Caki2 (cell line): ENCODE measurements around the gene EHBP1. TPM values are rescaled to one million over a fixed set of nuclear protein-coding genes. Genes with fewer than 3 reads are reported as not detected.

ENCODE experiments used
- DNase-seq: peaks from one replicate; pipeline ENCODE4 v3.0.0-alpha.2; 2015; ENCODE audit warnings: low read depth
- in situ Hi-C: cut with HindIII; loops from 2 replicates; pipeline ENCODE4 v1.10.0; 2016; ENCODE audit warnings: low sequenced_read_pairs, low pct_unique_long_range_greater_than_20kb, mixed read lengths
- total RNA-seq: library from RNA; depleted of rRNA; stranded (reverse); fragments of >200 nt; shearing (Covaris generic); gene quantifications from 2 replicates; pipeline ENCODE4 v1.2.3, GENCODE V29; 2014; ENCODE audit warnings: low replicate concordance

Gene EHBP1
- total RNA-seq, 1 experiment from 2014 or later: 31.6 TPM

DNA sequence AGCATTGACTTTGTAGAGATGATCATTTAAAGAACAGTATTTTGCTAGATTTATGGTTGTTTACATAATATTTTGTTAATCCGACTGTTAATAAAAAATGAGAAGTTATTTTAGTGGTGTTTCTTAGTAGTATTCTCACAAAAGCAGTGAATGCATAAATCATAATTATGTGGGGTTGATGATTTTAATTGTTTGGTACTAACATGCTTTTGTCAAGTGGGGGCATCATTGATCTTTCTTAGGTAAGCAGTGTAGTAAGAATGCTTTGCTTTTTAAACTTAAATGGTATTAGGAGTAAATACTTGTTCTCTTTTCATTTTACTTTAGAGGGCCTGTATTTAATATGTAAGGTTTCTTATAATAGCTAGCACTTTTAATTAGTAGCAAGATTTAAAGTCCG is 235.9 kb downstream of the EHBP1 start:
- DNase-seq: no peak
- in situ Hi-C loops: no loop called here

DNA sequence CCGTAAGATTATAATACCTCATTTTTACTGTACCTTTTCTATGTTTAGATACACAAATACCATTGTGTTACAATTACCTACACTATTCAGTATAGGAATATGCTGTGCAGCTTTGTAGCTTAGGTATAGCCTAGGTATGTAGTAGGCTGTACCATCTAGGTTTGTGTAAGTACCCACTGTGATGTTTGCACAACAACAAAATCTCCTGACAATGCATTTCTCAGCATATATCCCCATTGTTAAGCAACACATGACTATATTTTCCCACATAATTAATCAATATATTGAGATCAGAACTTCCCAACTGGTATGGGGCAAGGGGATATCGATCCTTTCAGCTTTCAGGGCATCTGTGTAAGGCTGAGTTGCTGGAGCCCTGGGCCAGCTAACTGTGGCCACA is 238.8 kb downstream of the EHBP1 start:
- in situ Hi-C loops: no loop called here
- no peak for DNase-seq

DNA sequence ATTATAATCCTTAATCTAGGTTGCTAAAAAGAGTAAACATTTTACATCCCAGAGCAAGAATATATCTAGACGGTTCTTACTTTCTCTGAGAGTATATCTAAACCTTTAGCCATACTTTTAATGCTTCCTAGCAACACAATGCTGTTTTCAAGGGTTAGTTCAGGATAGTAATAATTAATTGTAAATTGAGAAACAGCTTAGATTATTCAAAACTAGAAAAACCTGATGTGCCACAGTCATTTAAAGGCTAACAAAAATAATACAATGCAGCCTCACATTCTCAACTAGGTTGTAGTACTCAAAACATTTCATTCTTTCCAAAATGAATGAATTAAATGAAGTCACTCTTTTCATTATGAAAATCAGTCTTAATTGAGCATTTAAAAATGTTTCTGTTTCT is 241.9 kb downstream of the EHBP1 start:
- in situ Hi-C loops: no loop called here
- DNase-seq: no peak

- no peak for DNase-seq
- in situ Hi-C loops: no loop called here
Measured at GRCh38 chr2:62956651-62957050, 251.1 kb downstream of the EHBP1 start.

DNA sequence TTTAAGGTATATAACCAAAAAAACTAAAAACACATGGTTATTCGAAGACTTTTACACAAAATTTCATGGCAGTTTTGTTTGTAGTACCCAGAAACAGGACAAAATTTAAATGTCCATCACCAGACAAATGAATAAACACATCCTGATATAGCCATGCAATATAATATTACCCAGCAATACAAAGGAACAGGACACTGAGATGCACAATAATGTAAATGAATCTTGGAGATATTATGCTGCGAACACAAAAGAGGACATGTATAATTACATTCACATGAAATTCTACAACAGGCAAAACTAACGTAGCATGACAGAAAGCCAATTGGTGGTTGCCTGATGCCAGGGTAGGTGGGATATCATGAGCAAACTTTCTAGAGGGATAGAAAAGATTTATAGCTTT is 252.7 kb downstream of the EHBP1 start:
- in situ Hi-C loops: no loop called here
- DNase-seq: no peak

GRCh38 chr2:62964050-62964449 is 258.5 kb downstream of the EHBP1 start:
- in situ Hi-C loops: no loop called here

GRCh38 chr2:62964671-62965070 is 259.2 kb downstream of the EHBP1 start:
- no peak for DNase-seq
- in situ Hi-C loops: no loop called here

More at GRCh38 chr2:62964050-62964449, 258.5 kb downstream of the EHBP1 start:
- DNase-seq: no peak

DNA sequence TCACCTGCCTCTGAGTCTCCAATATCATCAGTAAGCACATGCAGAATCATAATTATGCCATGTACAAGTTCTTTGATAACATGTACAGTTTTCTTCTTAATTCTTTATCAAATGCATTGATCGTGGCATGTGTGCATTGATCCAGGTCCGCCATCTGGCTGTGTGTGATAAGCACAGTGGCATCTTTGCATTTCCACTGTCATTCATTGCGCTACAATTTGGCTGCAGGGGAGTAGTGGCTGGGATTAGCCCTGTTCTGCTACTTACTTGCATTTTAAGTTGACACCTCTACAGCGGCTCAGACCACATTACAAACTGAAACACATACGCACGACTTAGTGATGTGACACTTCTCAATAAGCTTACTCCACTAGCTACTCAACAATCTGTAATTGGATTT is 261.5 kb downstream of the EHBP1 start:
- in situ Hi-C loops: no loop called here
- no peak for DNase-seq

DNA sequence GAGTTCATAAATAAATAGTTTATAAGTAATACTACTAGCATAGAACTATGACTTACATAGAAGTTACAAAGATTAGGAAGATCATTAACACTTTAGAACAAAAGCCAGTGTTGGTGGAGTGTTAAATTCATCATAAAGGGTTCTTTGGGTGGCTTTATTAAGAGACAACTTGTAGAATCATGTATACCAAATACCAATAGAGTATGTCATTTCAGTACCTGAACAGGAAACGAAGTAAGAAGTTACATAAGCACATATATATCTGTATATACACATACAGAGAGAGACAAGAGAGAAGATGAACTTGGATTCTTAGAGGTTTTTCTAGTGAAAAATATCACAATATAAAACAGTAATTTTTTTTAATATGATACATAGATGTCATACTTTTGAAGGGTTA is 262.7 kb downstream of the EHBP1 start:
- in situ Hi-C loops: no loop called here
- DNase-seq: no peak

GRCh38 chr2:62968668-62969067 is 263.2 kb downstream of the EHBP1 start:
- DNase-seq: no peak

GRCh38 chr2:62971936-62972335 is 266.4 kb downstream of the EHBP1 start:
- DNase-seq: no peak
- in situ Hi-C loops: no loop called here

More at GRCh38 chr2:62968668-62969067, 263.2 kb downstream of the EHBP1 start:
- in situ Hi-C loops: no loop called here

DNA sequence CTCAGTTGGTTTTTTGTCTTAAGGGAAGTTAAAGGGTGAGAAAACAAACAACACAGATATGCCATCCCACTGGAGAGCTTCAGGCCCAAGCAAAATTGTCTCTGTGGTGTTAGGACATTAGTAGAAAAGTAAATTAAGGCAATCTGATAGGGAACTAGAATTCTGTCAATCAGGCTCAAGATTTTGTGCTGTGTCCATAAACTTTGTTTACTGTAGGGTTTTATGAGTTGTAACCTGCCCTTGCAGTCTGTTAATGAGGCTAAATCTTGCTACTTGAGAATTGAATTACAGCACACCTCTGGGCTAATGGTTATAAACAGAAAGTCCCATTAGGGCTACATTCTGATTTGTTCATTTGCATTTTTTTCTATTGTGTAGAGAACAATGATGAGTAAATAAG is 267.1 kb downstream of the EHBP1 start:
- no peak for DNase-seq
- in situ Hi-C loops: no loop called here

- in situ Hi-C loops: no loop called here
- DNase-seq: no peak
Measured at GRCh38 chr2:62974999-62975398, 269.5 kb downstream of the EHBP1 start.

- no peak for DNase-seq
- in situ Hi-C loops: no loop called here
Measured at GRCh38 chr2:62991605-62992004, 286.1 kb downstream of the EHBP1 start.

DNA sequence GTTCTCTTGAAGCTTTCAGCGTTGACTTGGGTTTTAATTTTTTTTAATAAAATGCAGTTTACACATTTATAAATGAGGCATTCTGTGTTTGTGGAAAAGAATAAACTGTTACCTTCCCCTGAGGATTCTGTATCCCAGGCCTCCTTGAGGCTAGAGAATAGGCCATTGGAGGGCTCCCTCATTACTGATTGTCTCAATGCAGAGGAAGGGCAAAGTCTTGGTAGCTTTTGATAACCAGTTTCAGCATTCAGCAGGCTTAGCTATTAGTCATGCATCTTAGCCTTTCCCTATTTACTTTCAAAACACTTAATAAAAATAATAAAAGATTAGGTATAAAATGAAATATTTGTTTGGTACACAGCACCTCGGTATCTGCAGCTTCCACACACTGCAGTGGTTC is 287.0 kb downstream of the EHBP1 start:
- in situ Hi-C loops: no loop called here
- DNase-seq: no peak

- in situ Hi-C loops: no loop called here
Measured at GRCh38 chr2:62994206-62994605, 288.7 kb downstream of the EHBP1 start.

GRCh38 chr2:62996534-62997186 is 291.1 kb downstream of the EHBP1 start:
- in situ Hi-C loops: no loop called here
- DNase-seq: no peak

More at GRCh38 chr2:62994206-62994605, 288.7 kb downstream of the EHBP1 start:
- no peak for DNase-seq

- no peak for DNase-seq
- in situ Hi-C loops: no loop called here
Measured at GRCh38 chr2:62998949-62999348, 293.4 kb downstream of the EHBP1 start.

DNA sequence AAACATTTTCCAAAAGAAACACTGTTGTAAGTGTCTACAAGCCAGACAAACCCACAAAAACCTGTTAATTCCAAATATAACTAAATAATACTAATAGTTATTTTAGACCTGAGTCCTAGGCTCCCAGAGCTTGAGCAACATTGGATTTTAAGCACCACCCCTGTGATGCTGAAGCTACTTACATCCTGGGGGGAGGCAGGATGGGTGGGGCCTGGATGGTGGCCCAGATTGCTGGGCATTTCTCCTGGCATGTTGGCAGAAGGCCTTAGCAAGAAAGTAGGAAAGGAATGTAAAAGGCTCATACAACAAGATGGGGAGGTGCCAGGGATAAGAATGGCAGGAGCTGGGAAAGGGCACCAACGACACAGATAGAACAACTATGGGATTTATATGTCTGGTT is 294.4 kb downstream of the EHBP1 start:
- no peak for DNase-seq
- in situ Hi-C loops: no loop called here

GRCh38 chr2:63000801-63001200 is 295.3 kb downstream of the EHBP1 start:
- DNase-seq: no peak
- in situ Hi-C loops: no loop called here
